A549 (cell line): ENCODE measurements around the gene DVL2. TPM values are rescaled to one million over a fixed set of nuclear protein-coding genes. Genes with fewer than 3 reads are reported as not detected.

Experiments used
- ATAC-seq, 2 experiments: fragments of 200-7000 bp in 1 of 2; fragments of >200 bp in 1 of 2; cut with Nextera tagmentation in 1 of 2; cut with Tn5 transposase in 1 of 2; 3 replicates each; pipeline versions ENCODE4 v1.8.0 to v1.9.1; 2018 to 2020; ENCODE audit warnings: mild to moderate bottlenecking in 1 of 2, moderate library complexity in 1 of 2
- CTCF ChIA-PET: fragments of 300-600 bp; sonication (Branson Sonifier 250); formaldehyde crosslinking; extraction: SDS; loops from one replicate; lab custom pipeline; 2021; ENCODE audit warnings: antibody characterized with exemption, inconsistent platforms; lab: Yijun Ruan, JAX
- POLR2A ChIA-PET: fragments of 350-600 bp; formaldehyde crosslinking; extraction: SDS; loops from one replicate; lab custom pipeline; 2021; ENCODE audit warnings: antibody characterized with exemption, inconsistent platforms; lab: Yijun Ruan, JAX
- DNase-seq, 2 experiments: peaks; one replicate each; pipeline versions ENCODE4 v3.0.0 to v3.0.0-alpha.2; 2011 to 2016; ENCODE audit warnings: low read depth in 1 of 2, low spot score in 1 of 2
- FAIRE-seq: peaks from 2 replicates; lab custom pipeline; 2011; peaks lifted over from hg19 to GRCh38; lab: Jason Lieb, UNC
- H3K27ac ChIP-seq, 2 experiments: fragments of >200 bp; sonication (Bioruptor Twin); formaldehyde crosslinking; 3 replicates each; pipeline ENCODE4 v1.5.1; 2016 to 2017
- H3K4me1 ChIP-seq: fragments of >200 bp; sonication (Bioruptor Twin); formaldehyde crosslinking; 3 replicates; pipeline ENCODE4 v1.6.1; 2016
- H3K4me2 ChIP-seq: fragments of >200 bp; sonication (Bioruptor Twin); formaldehyde crosslinking; 3 replicates; pipeline ENCODE4 v1.6.1; 2016
- H3K4me3 ChIP-seq: fragments of >200 bp; sonication (Bioruptor Twin); formaldehyde crosslinking; 3 replicates; pipeline ENCODE4 v1.5.1; 2016
- H3K9me3 ChIP-seq: fragments of >200 bp; sonication (Bioruptor Twin); formaldehyde crosslinking; 3 replicates; pipeline ENCODE4 v1.6.1; 2016
- CBX8 ChIP-seq: fragments of 200-600 bp; sonication (generic); IDR thresholded peaks from 2 replicates; pipeline ENCODE4 v1.6.1; 2016
- CEBPB ChIP-seq, 2 experiments: fragments of >200 bp in 1 of 2; sonication (Bioruptor Twin) in 1 of 2; formaldehyde crosslinking in 1 of 2; IDR thresholded peaks; 2 replicates each; pipeline ENCODE4 v1.6.1; 2012 to 2016
- CHD2 ChIP-seq: fragments of 150-350 bp; IDR thresholded peaks from 2 replicates; pipeline ENCODE4 v1.6.1; 2014; ENCODE audit warnings: low read length; ENCODE audit not compliant: partially characterized antibody
- CTCF ChIP-seq: fragments of >200 bp; sonication (Bioruptor Twin); formaldehyde crosslinking; IDR thresholded peaks from 3 replicates; pipeline ENCODE4 v1.5.1; 2016
- E2F6 ChIP-seq: IDR thresholded peaks from 2 replicates; pipeline ENCODE4 v1.6.1; 2012; ENCODE audit warnings: low read depth, borderline replicate concordance
- EHF ChIP-seq: fragments of 250-450 bp; sonication (Bioruptor Pico); IDR thresholded peaks from 2 replicates; pipeline ENCODE4 v1.5.0; 2020; ENCODE audit warnings: mild to moderate bottlenecking
- ELK1 ChIP-seq: fragments of 150-350 bp; IDR thresholded peaks from 2 replicates; pipeline ENCODE4 v1.6.1; 2014; ENCODE audit warnings: low read depth, mild to moderate bottlenecking, low read length
- EP300 ChIP-seq, 2 experiments: fragments of >200 bp; sonication (Bioruptor Twin); formaldehyde crosslinking; IDR thresholded peaks; 2 replicates in 1 of 2; 3 replicates in 1 of 2; pipeline ENCODE4 v1.6.1; 2016 to 2017
- HES2 ChIP-seq: fragments of >200 bp; sonication (Bioruptor Twin); formaldehyde crosslinking; IDR thresholded peaks from 2 replicates; pipeline ENCODE4 v1.6.1; 2016
- HOXA7 ChIP-seq: fragments of 250-450 bp; sonication (Bioruptor Pico); IDR thresholded peaks from 2 replicates; pipeline ENCODE4 v1.5.0; 2020; ENCODE audit warnings: mild to moderate bottlenecking, moderate library complexity
- HOXB13 ChIP-seq: fragments of 250-450 bp; sonication (Bioruptor Pico); IDR thresholded peaks from 2 replicates; pipeline ENCODE4 v1.5.0; 2020; ENCODE audit warnings: low read depth, mild to moderate bottlenecking, moderate library complexity
- KDM5A ChIP-seq: fragments of 200-600 bp; sonication (generic); IDR thresholded peaks from 2 replicates; pipeline ENCODE4 v1.6.1; 2016; ENCODE audit warnings: antibody characterized with exemption, mild to moderate bottlenecking
- MAX ChIP-seq: IDR thresholded peaks from 2 replicates; pipeline ENCODE4 v1.6.1; 2012
- NFE2L2 ChIP-seq: fragments of 150-350 bp; conservative IDR thresholded peaks from 2 replicates; pipeline ENCODE4 v1.6.1; 2014; ENCODE audit warnings: low read length
- NR3C1 ChIP-seq: fragments of >200 bp; sonication (Bioruptor Twin); formaldehyde crosslinking; IDR thresholded peaks from 3 replicates; pipeline ENCODE4 v1.6.1; 2017
- PHF8 ChIP-seq: fragments of 200-600 bp; sonication (generic); IDR thresholded peaks from 2 replicates; pipeline ENCODE4 v1.6.1; 2016; ENCODE audit warnings: low read depth, mild to moderate bottlenecking, antibody characterized with exemption, moderate library complexity, borderline replicate concordance
- RARB ChIP-seq: fragments of 250-450 bp; sonication (Bioruptor Pico); IDR thresholded peaks from 2 replicates; pipeline ENCODE4 v1.8.0; 2021; ENCODE audit warnings: mild to moderate bottlenecking, moderate library complexity
- RCOR1 ChIP-seq: fragments of 150-350 bp; IDR thresholded peaks from 2 replicates; pipeline ENCODE4 v1.6.1; 2014; ENCODE audit warnings: antibody characterized with exemption, low read length, low read depth
- SREBF2 ChIP-seq: fragments of 450-650 bp; IDR thresholded peaks from 2 replicates; pipeline ENCODE4 v1.6.1; 2014; ENCODE audit warnings: mild to moderate bottlenecking, moderate library complexity
- TP53 ChIP-seq: fragments of 250-450 bp; sonication (Bioruptor Pico); IDR thresholded peaks from 2 replicates; pipeline ENCODE4 v1.5.0; 2021; ENCODE audit warnings: mild to moderate bottlenecking, moderate library complexity
- USF2 ChIP-seq: fragments of 450-650 bp; IDR thresholded peaks from 2 replicates; pipeline ENCODE4 v1.6.1; 2014; ENCODE audit warnings: antibody characterized with exemption
- ZC3H11A ChIP-seq: fragments of 450-650 bp; IDR thresholded peaks from 2 replicates; pipeline ENCODE4 v1.6.1; 2014; ENCODE audit warnings: antibody characterized with exemption, mild to moderate bottlenecking
- ZNF302 ChIP-seq: fragments of 250-450 bp; sonication (Bioruptor Pico); IDR thresholded peaks from 2 replicates; pipeline ENCODE4 v1.9.0; 2021; ENCODE audit warnings: inconsistent platforms, mild to moderate bottlenecking, moderate library complexity
- WGBS: methylation state at CpG from one replicate; pipeline ENCODE4 v1.1.6; 2017; ENCODE audit errors: missing lambda C conversion rate; 5-methylcytosine and 5-hydroxymethylcytosine counted together
- polyA plus RNA-seq, 4 experiments: library from polyadenylated mRNA; depleted of rRNA in 3 of 4; stranded (reverse); fragments of >200 nt; fragmentation: RNase III in 1 of 4; extraction: RNeasy Plus Mini Kit Qiagen cat#74134 plus additional on column Dnase treatment in 1 of 4; gene quantifications; 2 replicates in 3 of 4; 3 replicates in 1 of 4; pipeline ENCODE4 v1.2.3, GENCODE V29; 2011 to 2017

The DVL2 gene
- polyA plus RNA-seq, 2 of the 4 experiments (the other 2 are of a cell fraction): 5.7 to 40.4 TPM

GRCh38 chr17:7224661-7225111, 9.6 kb downstream of the DVL2 start:
- no peak for ATAC-seq
- Histone ChIP-seq H3K4me2 (no peak overlapping the region), H3K27ac (no peak overlapping the region), H3K4me1 (peaks cover 23% of the 10 kb centered on the region), H3K4me3 (no peak overlapping the region), H3K9me3 (no peaks in the 10 kb centered on the region)
- WGBS: 79% methylated on average over 11 of the region's 15 CpGs
- FAIRE-seq: no peak
- ChIA-PET CTCF (interaction anchor here (2.3 to 10.0 kb wide), 4 partner anchors 10 to 72 kb away, joined by 6 to 169 read pairs (median 44); partner anchors contain the start of genes DVL2, GABARAP and PHF23), POLR2A (interaction anchor here (1.3 to 1.8 kb wide), 2 partner anchors 10 kb away, joined by 3 read pairs; partner anchors contain the start of gene DVL2)
- no peak for TF ChIP-seq HOXA7
- no peak for TF ChIP-seq TP53 (CRISPR knock-in tag)
- TF ChIP-seq HOXB13 (CRISPR knock-in tag): no peak
- no peak for TF ChIP-seq RARB (CRISPR knock-in tag)
- TF ChIP-seq CHD2: no peak
- no peak for TF ChIP-seq ZNF302 (CRISPR knock-in tag)
- TF ChIP-seq SREBF2: no peak
- no peak for TF ChIP-seq CTCF
- TF ChIP-seq USF2: no peak
- TF ChIP-seq NR3C1: no peak
- no peak for TF ChIP-seq ZC3H11A
- TF ChIP-seq CBX8: no peak
- no peak for TF ChIP-seq E2F6
- no peak for TF ChIP-seq EHF (CRISPR knock-in tag)
- DNase-seq: no peak

- ATAC-seq (no peak), FAIRE-seq (no peak), DNase-seq (no peak)
- Histone ChIP-seq H3K27ac (no peak overlapping the region), H3K4me2 (no peak overlapping the region), H3K4me1 (peaks cover 27% of the 10 kb centered on the region), H3K9me3 (no peaks in the 10 kb centered on the region), H3K4me3 (no peak overlapping the region)
- CTCF ChIA-PET: interaction anchor here (2.3 to 10.0 kb wide), 4 partner anchors 10 to 72 kb away, joined by 6 to 169 read pairs (median 44); partner anchors contain the start of genes DVL2, GABARAP and PHF23
- POLR2A ChIA-PET: interaction anchor here (1.3 to 1.8 kb wide), 3 partner anchors 9 to 72 kb away, joined by 3 read pairs; partner anchors contain the start of gene DVL2
- 93% methylated on average over 10 of the region's 10 CpGs for WGBS
- no peak for TF ChIP-seq PHF8
- TF ChIP-seq CBX8: no peak
- no peak for TF ChIP-seq CEBPB (IDR thresholded peaks at IDR 0.05)
- TF ChIP-seq RCOR1: no peak
- TF ChIP-seq CHD2: no peak
- no peak for TF ChIP-seq EP300 (IDR thresholded peaks at IDR 0.05)
- no peak for TF ChIP-seq ZC3H11A
- no peak for TF ChIP-seq USF2
- TF ChIP-seq MAX: no peak
- TF ChIP-seq HES2: no peak
- no peak for TF ChIP-seq ELK1
- no peak for TF ChIP-seq NFE2L2
- no peak for TF ChIP-seq KDM5A
These were observed 10.2 kb downstream of the DVL2 start for GRCh38 chr17:7224110-7224509.
